ENCODE results near the gene GMDS. TPM values are rescaled to one million over a fixed set of nuclear protein-coding genes. Genes with fewer than 3 reads are reported as not detected.

The GMDS gene
- total RNA-seq, 5 donors from 2014 or later (not counting 1 experiment from before 2014, with no cell fraction given): 12.9 to 21.5 (median 14.6) TPM

DNA sequence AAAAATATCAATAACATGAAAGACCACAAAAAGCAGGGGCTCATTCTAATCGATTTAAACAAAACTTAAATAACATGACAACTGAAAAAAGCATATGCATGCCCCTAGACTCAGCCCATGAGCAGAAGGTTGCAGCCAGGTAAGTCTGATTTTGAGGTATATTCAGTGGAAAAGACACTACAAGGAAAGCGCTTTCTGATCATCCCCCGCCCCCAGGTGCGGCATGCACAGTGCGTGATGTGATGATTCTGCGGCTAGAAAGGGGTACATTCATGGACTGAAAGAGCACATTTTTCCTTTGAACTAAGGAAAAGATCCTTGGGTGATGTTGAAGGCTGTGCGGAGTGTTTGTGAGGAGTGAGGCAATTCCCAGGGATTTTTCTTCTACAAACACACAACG lies 652.6 kb downstream of the GMDS start:
- CTCF ChIA-PET: interaction anchor here in 1 of 2 donors (1.0 to 1.9 kb wide), 2 partner anchors 69 to 1042 kb away, joined by 3 to 5 read pairs; no protein-coding TSS in a partner anchor
- no peaks in the 10 kb centered on the region for H3K9me3 Mint-ChIP-seq
- H3K36me3 ChIP-seq (ENCODE audit: control insufficient read depth in 2 of 2, extremely low read depth in 1 of 2, insufficient read depth in 1 of 2, low read length in 1 of 2): no peaks in the 10 kb centered on the region
- H3K9me3 ChIP-seq: no peaks in the 10 kb centered on the region
- H3K27me3 Mint-ChIP-seq: peaks cover 34 to 38% of the 10 kb centered on the region in 2 donors
- H3K27ac Mint-ChIP-seq: no peak overlapping the region
- POLR2A ChIA-PET: no interaction called here
- H3K4me1 ChIP-seq (ENCODE audit: control insufficient read depth in 1 of 2, extremely low read depth in 1 of 2, insufficient read depth in 2 of 2, low read length in 2 of 2): peaks cover 0 to 6% of the 10 kb centered on the region in 2 experiments
- DNase-seq (no peak), ATAC-seq (replicated peaks in 1 of 4) (no peak)
- H3K4me3 ChIP-seq (ENCODE audit: control insufficient read depth in 1 of 2, extremely low read depth in 1 of 2, low read length in 1 of 2): no peak overlapping the region
- no peaks in the 10 kb centered on the region for H3K36me3 Mint-ChIP-seq
- H3K4me3 Mint-ChIP-seq: no peak overlapping the region
- H3K27ac ChIP-seq (ENCODE audit: low read length): no peak overlapping the region
- peaks cover 3 to 5% (median 4%) of the 10 kb centered on the region in 3 donors for H3K4me1 Mint-ChIP-seq
- 100% methylated on average over 1 of the region's 8 CpGs for WGBS (ENCODE audit: insufficient coverage)
- H3K27me3 ChIP-seq (replicated peaks in 1 of 2; ENCODE audit: control insufficient read depth in 2 of 2, extremely low read depth in 1 of 2, insufficient read depth in 2 of 2, low read length in 1 of 2): peaks cover 0 to 56% of the 10 kb centered on the region in 2 experiments

DNA sequence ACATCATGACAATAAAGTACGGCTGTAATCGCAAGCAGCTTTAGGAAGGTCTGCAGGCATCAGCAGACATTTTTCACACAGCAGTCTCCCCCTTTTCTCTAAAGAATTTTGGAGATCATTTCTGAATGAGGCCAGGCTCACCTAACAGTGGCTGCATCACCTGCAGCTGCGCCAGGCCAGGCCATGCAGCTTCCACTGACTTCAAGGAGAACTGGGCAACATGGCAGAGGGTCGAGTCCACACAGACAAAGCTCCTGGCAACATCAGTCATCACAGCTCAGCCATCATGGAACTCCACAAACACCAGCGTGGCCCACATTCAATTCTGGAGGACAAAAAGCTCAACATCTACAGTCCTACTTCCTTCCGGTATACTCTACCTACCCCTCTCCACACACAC lies 653.5 kb downstream of the GMDS start:
- ATAC-seq (replicated peaks in 1 of 4): no peak
- peaks cover 0 to 6% of the 10 kb centered on the region in 2 experiments for H3K4me1 ChIP-seq (ENCODE audit: control insufficient read depth in 1 of 2, extremely low read depth in 1 of 2, insufficient read depth in 2 of 2, low read length in 2 of 2)
- H3K4me3 ChIP-seq (ENCODE audit: control insufficient read depth in 1 of 2, extremely low read depth in 1 of 2, low read length in 1 of 2): no peak overlapping the region

DNA sequence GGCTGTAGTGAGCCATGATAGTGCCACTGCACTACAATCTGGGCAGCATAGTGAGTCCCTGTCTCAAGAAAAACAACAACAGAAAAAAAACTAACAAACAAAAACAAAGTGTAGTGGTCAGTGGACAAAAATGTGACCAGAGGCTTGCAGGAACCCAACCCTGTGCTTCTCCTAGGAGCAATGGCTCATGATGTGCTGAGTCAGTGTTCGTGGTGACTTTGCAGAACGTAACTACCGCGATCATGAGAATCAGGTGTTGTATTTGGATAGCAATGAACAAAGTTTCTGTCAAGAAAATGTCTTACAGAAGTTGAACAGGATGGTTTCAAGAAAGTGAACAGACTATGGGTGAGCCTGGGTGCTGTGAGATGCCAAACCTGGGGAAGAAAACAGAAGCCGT lies 654.2 kb downstream of the GMDS start:
- Histone ChIP-seq H3K4me1 (ENCODE audit: control insufficient read depth in 1 of 2, extremely low read depth in 1 of 2, insufficient read depth in 2 of 2, low read length in 2 of 2) (peaks cover 0 to 4% of the 10 kb centered on the region in 2 experiments), H3K27me3 (replicated peaks in 1 of 2; ENCODE audit: control insufficient read depth in 2 of 2, extremely low read depth in 1 of 2, insufficient read depth in 2 of 2, low read length in 1 of 2) (peaks cover 0 to 53% of the 10 kb centered on the region in 2 experiments), H3K4me3 (ENCODE audit: control insufficient read depth in 1 of 2, extremely low read depth in 1 of 2, low read length in 1 of 2) (no peak overlapping the region), H3K27ac (ENCODE audit: low read length) (no peak overlapping the region), H3K36me3 (ENCODE audit: control insufficient read depth in 2 of 2, extremely low read depth in 1 of 2, insufficient read depth in 1 of 2, low read length in 1 of 2) (no peaks in the 10 kb centered on the region), H3K9me3 (no peaks in the 10 kb centered on the region)
- H3K27ac Mint-ChIP-seq: no peak overlapping the region
- peaks cover 3 to 4% (median 4%) of the 10 kb centered on the region in 3 donors for H3K4me1 Mint-ChIP-seq
- H3K36me3 Mint-ChIP-seq: no peaks in the 10 kb centered on the region
- ChIA-PET CTCF (interaction anchor here in 1 of 2 donors (1.2 kb wide), 1 partner anchor 1178 kb away, joined by 3 read pairs; no protein-coding TSS in a partner anchor), POLR2A (no interaction called here)
- WGBS (ENCODE audit: insufficient coverage): 76% methylated on average over 5 of the region's 5 CpGs
- DNase-seq (no peak), ATAC-seq (replicated peaks in 1 of 4) (no peak)
- no peak overlapping the region for H3K4me3 Mint-ChIP-seq
- no peaks in the 10 kb centered on the region for H3K9me3 Mint-ChIP-seq
- H3K27me3 Mint-ChIP-seq: peaks cover 21 to 27% of the 10 kb centered on the region in 2 donors

More for the DNA sequence above, 653.5 kb downstream of the GMDS start:
- H3K27me3 Mint-ChIP-seq: peaks cover 25 to 33% of the 10 kb centered on the region in 2 donors
- Histone ChIP-seq H3K27me3 (replicated peaks in 1 of 2; ENCODE audit: control insufficient read depth in 2 of 2, extremely low read depth in 1 of 2, insufficient read depth in 2 of 2, low read length in 1 of 2) (peaks cover 0 to 53% of the 10 kb centered on the region in 2 experiments), H3K9me3 (no peaks in the 10 kb centered on the region), H3K36me3 (ENCODE audit: control insufficient read depth in 2 of 2, extremely low read depth in 1 of 2, insufficient read depth in 1 of 2, low read length in 1 of 2) (no peaks in the 10 kb centered on the region), H3K27ac (ENCODE audit: low read length) (no peak overlapping the region)
- H3K4me1 Mint-ChIP-seq: peaks cover 3 to 5% (median 4%) of the 10 kb centered on the region in 3 donors
- H3K4me3 Mint-ChIP-seq: no peak overlapping the region
- ChIA-PET POLR2A (interaction anchor here in 1 of 2 donors (0.6 kb wide), 1 partner anchor 760 kb away, joined by 4 read pairs; no protein-coding TSS in a partner anchor), CTCF (interaction anchor here (0.6 to 1.9 kb wide), 8 partner anchors 26 to 1042 kb away, joined by 3 to 10 read pairs (median 3); no protein-coding TSS in a partner anchor)
- H3K9me3 Mint-ChIP-seq: no peaks in the 10 kb centered on the region
- 78% methylated on average over 5 of the region's 6 CpGs for WGBS (ENCODE audit: insufficient coverage)
- H3K27ac Mint-ChIP-seq: no peak overlapping the region
- no peak for DNase-seq
- H3K36me3 Mint-ChIP-seq: no peaks in the 10 kb centered on the region

DNA sequence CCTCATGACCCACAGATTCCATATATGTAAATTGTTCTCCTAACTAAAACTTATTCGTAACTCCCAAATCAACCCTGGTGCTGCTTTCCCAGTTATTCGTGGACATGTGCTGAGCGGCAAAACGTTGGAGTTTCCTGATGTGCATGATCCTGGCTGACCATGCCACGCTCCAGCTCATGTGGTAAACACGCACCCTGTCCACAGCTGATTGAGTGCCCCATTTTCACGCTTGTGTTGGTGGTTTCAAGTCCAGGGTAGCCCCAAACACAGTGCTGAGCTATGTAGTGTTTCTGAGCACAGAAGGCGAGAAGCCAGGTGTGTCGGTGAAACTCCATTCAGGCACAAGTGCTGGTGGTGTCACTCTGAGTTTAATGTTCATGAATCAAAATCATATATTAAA lies 654.8 kb downstream of the GMDS start:
- CTCF ChIA-PET: interaction anchor here (1.1 to 1.2 kb wide), 2 partner anchors 7 to 1179 kb away, joined by 3 to 5 read pairs; no protein-coding TSS in a partner anchor
- no peak overlapping the region for H3K4me3 ChIP-seq (ENCODE audit: control insufficient read depth in 1 of 2, extremely low read depth in 1 of 2, low read length in 1 of 2)
- WGBS (ENCODE audit: insufficient coverage): 80% methylated on average over 7 of the region's 9 CpGs
- no peaks in the 10 kb centered on the region for H3K4me1 ChIP-seq (ENCODE audit: control insufficient read depth in 1 of 2, extremely low read depth in 1 of 2, insufficient read depth in 2 of 2, low read length in 2 of 2)
- H3K4me1 Mint-ChIP-seq: no peaks in the 10 kb centered on the region
- ATAC-seq (replicated peaks in 1 of 4) (no peak), DNase-seq (no peak)
- H3K9me3 ChIP-seq: no peaks in the 10 kb centered on the region
- H3K9me3 Mint-ChIP-seq: no peaks in the 10 kb centered on the region
- H3K27ac ChIP-seq (ENCODE audit: low read length): no peak overlapping the region
- no peak overlapping the region for H3K27ac Mint-ChIP-seq
- no peaks in the 10 kb centered on the region for H3K36me3 Mint-ChIP-seq
- H3K27me3 Mint-ChIP-seq: peaks cover 16 to 24% of the 10 kb centered on the region in 2 donors
- no peak overlapping the region for H3K4me3 Mint-ChIP-seq
- POLR2A ChIA-PET: no interaction called here
- H3K36me3 ChIP-seq (ENCODE audit: control insufficient read depth in 2 of 2, extremely low read depth in 1 of 2, insufficient read depth in 1 of 2, low read length in 1 of 2): no peaks in the 10 kb centered on the region
- H3K27me3 ChIP-seq (replicated peaks in 1 of 2; ENCODE audit: control insufficient read depth in 2 of 2, extremely low read depth in 1 of 2, insufficient read depth in 2 of 2, low read length in 1 of 2): peaks cover 0 to 49% of the 10 kb centered on the region in 2 experiments

DNA sequence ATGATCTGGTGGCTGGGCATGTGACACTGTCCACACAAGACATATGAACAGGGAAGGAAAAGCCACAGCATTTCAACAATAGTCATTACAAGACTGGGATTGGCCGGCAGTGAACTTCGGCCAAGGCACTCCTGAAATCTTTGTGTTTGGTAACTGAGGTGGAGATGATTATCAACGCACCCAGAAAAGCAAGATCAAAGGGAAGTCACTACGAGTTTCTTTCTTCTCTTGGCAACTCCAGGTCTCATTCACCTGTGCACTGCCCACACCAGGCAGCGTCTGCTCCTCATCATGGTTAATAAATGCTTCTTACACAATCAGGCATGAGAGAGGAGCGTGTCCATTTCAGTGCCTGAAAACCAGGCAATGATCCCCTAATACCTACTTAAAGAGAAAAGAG lies 656.2 kb downstream of the GMDS start:
- no peak overlapping the region for H3K4me3 ChIP-seq (ENCODE audit: control insufficient read depth in 1 of 2, extremely low read depth in 1 of 2, low read length in 1 of 2)
- no peaks in the 10 kb centered on the region for H3K9me3 Mint-ChIP-seq
- H3K27ac ChIP-seq (ENCODE audit: low read length): no peak overlapping the region
- H3K27me3 ChIP-seq (replicated peaks in 1 of 2; ENCODE audit: control insufficient read depth in 2 of 2, extremely low read depth in 1 of 2, insufficient read depth in 2 of 2, low read length in 1 of 2): peaks cover 0 to 38% of the 10 kb centered on the region in 2 experiments
- no peaks in the 10 kb centered on the region for H3K9me3 ChIP-seq
- ChIA-PET POLR2A (no interaction called here), CTCF (no interaction called here)
- H3K4me1 Mint-ChIP-seq: no peaks in the 10 kb centered on the region
- WGBS (ENCODE audit: insufficient coverage): 52% methylated on average over 3 of the region's 6 CpGs
- H3K4me3 Mint-ChIP-seq: no peak overlapping the region
- no peaks in the 10 kb centered on the region for H3K4me1 ChIP-seq (ENCODE audit: control insufficient read depth in 1 of 2, extremely low read depth in 1 of 2, insufficient read depth in 2 of 2, low read length in 2 of 2)
- no peak for DNase-seq
- H3K36me3 ChIP-seq (ENCODE audit: control insufficient read depth in 2 of 2, extremely low read depth in 1 of 2, insufficient read depth in 1 of 2, low read length in 1 of 2): no peaks in the 10 kb centered on the region
- H3K36me3 Mint-ChIP-seq: no peaks in the 10 kb centered on the region
- H3K27me3 Mint-ChIP-seq: peaks cover 14 to 24% of the 10 kb centered on the region in 2 donors
- ATAC-seq (replicated peaks in 1 of 4): no peak
- H3K27ac Mint-ChIP-seq: no peak overlapping the region

DNA sequence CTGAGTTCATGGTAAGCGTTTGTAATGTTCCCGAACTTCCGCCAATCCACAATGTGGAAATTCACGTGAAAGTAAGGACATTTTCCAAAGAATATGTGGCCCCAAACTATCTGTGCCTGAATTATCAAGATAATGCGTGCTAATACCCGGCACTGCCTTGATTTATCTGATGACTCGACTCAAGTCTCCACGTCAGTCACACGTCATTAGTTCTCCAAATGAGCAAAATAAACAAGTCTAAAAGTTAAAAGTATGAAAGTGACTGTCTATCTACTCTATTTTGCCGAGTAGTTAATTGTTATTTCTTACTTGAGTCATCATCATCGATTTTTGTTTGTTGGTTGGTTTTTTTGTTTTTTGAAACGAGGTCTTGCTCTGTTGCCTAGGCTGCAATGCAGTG lies 657.4 kb downstream of the GMDS start:
- no peak overlapping the region for H3K27ac ChIP-seq (ENCODE audit: low read length)
- Mint-ChIP-seq H3K4me1 (no peaks in the 10 kb centered on the region), H3K27me3 (peaks cover 7 to 20% of the 10 kb centered on the region in 2 donors), H3K27ac (no peak overlapping the region), H3K9me3 (no peaks in the 10 kb centered on the region), H3K4me3 (no peak overlapping the region), H3K36me3 (no peaks in the 10 kb centered on the region)
- H3K4me1 ChIP-seq (ENCODE audit: control insufficient read depth in 1 of 2, extremely low read depth in 1 of 2, insufficient read depth in 2 of 2, low read length in 2 of 2): no peaks in the 10 kb centered on the region
- DNase-seq (no peak), ATAC-seq (replicated peaks in 1 of 4) (no peak)
- no peaks in the 10 kb centered on the region for H3K36me3 ChIP-seq (ENCODE audit: control insufficient read depth in 2 of 2, extremely low read depth in 1 of 2, insufficient read depth in 1 of 2, low read length in 1 of 2)
- CTCF ChIA-PET: no interaction called here
- POLR2A ChIA-PET: no interaction called here
- 90% methylated on average over 6 of the region's 12 CpGs for WGBS (ENCODE audit: insufficient coverage)
- H3K9me3 ChIP-seq: no peaks in the 10 kb centered on the region
- H3K4me3 ChIP-seq (ENCODE audit: control insufficient read depth in 1 of 2, extremely low read depth in 1 of 2, low read length in 1 of 2): no peak overlapping the region
- H3K27me3 ChIP-seq (replicated peaks in 1 of 2; ENCODE audit: control insufficient read depth in 2 of 2, extremely low read depth in 1 of 2, insufficient read depth in 2 of 2, low read length in 1 of 2): peaks cover 0 to 26% of the 10 kb centered on the region in 2 experiments

Measured in T-cell (primary cell).